A549 treated with DMSO at 1 μM for 4 hours (cell line): ENCODE results near the gene PDCD6IP. TPM values are rescaled to one million over a fixed set of nuclear protein-coding genes. Genes with fewer than 3 reads are reported as not detected.

Source experiments
- total RNA-seq: library from RNA; stranded (reverse); fragments of 200-300 nt; extraction: Qiagen RNA extraction; gene quantifications from 5 replicates; pipeline ENCODE4 v1.2.3, GENCODE V29; 2022; ENCODE audit warnings: low read depth

PDCD6IP gene, protein sequence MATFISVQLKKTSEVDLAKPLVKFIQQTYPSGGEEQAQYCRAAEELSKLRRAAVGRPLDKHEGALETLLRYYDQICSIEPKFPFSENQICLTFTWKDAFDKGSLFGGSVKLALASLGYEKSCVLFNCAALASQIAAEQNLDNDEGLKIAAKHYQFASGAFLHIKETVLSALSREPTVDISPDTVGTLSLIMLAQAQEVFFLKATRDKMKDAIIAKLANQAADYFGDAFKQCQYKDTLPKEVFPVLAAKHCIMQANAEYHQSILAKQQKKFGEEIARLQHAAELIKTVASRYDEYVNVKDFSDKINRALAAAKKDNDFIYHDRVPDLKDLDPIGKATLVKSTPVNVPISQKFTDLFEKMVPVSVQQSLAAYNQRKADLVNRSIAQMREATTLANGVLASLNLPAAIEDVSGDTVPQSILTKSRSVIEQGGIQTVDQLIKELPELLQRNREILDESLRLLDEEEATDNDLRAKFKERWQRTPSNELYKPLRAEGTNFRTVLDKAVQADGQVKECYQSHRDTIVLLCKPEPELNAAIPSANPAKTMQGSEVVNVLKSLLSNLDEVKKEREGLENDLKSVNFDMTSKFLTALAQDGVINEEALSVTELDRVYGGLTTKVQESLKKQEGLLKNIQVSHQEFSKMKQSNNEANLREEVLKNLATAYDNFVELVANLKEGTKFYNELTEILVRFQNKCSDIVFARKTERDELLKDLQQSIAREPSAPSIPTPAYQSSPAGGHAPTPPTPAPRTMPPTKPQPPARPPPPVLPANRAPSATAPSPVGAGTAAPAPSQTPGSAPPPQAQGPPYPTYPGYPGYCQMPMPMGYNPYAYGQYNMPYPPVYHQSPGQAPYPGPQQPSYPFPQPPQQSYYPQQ
- total RNA-seq: 108 to 177 TPM (median 169 TPM) in 5 replicates

GRCh38 chr3:33798418-33799201, at the start of gene PDCD6IP:
Gene PDCD6IP (plus strand): TSS chr3:33798630. CDS start chr3:33798729, 99 bp downstream.

Other genes starting within 250 kb of the PDCD6IP start
- gene CLASP2, start 80.4 kb upstream of the PDCD6IP start, total RNA-seq: 16.2 to 22.5 TPM (median 20.2 TPM) in 5 replicates